Measurements from ENCODE around the gene FBLN7. TPM values are rescaled to one million over a fixed set of nuclear protein-coding genes. Genes with fewer than 3 reads are reported as not detected.

FBLN7 gene
- total RNA-seq (2014; rRNA removed; shearing (Covaris generic)) (0.11 and 0.13 TPM in 2 replicates), polyA plus RNA-seq (2016; fragmentation: Nextera tagmentation; extraction: Ambion mirVana) (1.6 and 1.8 TPM in 2 replicates)

DNA sequence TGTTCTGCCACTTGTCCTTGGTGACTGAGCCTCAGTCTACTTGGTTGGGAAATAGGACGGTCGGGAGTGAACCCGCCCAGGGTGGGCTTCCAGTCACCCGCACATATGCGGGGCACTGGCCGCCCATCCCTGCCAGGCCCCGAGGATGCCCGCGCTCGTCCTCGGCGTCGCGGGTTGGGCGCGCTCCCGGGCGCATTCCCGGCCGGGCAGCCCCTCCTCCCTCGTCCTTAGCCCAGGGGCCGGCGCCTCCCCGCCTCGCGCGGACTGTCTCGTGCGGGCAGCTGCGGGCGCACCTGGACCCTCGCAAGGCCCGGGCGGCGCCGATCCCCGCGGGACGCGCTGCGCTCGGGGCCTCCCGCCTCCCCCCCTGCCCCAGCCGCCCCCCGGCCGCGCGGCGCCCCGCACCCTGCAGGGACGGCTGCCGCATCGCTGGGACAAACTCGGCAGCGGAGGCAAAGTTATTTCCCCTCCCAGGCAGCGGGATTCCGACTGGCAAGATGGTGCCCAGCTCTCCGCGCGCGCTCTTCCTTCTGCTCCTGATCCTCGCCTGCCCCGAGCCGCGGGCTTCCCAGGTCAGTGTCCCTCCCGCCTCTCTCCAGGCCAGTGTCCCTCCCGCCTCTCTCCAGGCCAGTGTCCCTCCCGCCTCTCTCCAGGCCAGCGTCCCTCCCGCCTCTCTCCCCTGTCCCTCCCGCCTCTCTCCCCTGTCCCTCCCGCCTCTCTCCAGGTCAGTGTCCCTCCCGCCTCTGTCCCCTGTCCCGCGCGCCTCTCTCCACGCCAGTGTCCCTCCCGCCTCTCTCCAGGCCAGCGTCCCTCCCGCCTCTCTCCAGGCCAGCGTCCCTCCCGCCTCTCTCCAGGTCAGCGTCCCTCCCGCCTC, at the start of gene FBLN7:
FBLN7 (plus strand) TSS at position 227 of the 874 bp plus-strand sequence; CDS start at position 498, 271 bp downstream.
- Histone ChIP-seq H3K9ac (peak within 1 kb of the TSS; percentile 70), H3K27ac (no peak within 1 kb of the TSS)
- whole genome bisulfite sequencing, 2 experiments (ENCODE audit: low coverage in 1 of 2, low lambda C conversion rate in 2 of 2, missing lambda C conversion rate in 2 of 2): 1% methylated on average over 32 to 54 of the region's 84 CpGs

GRCh38 chr2:112089375-112089774, 48.8 kb upstream of the FBLN7 start:
- H3K9me2 ChIP-seq (ENCODE audit: insufficient read depth): no peaks in the 10 kb centered on the region
- H3K4me2 ChIP-seq (ENCODE audit: unreplicated experiment): no peak overlapping the region
- H3K36me3 ChIP-seq (ENCODE audit: low read depth): peaks cover 48% of the 10 kb centered on the region
- peaks cover 23% of the 10 kb centered on the region for H3F3A ChIP-seq (ENCODE audit: insufficient read depth)
- no peak overlapping the region for H3K27ac ChIP-seq
- H3K9ac ChIP-seq: no peak overlapping the region
- WGBS, 2 experiments (ENCODE audit: low coverage in 1 of 2, low lambda C conversion rate in 2 of 2, missing lambda C conversion rate in 2 of 2): 96% methylated on average over 5 of the region's 5 CpGs
- peaks cover 16% of the 10 kb centered on the region for H3K4me1 ChIP-seq (ENCODE audit: insufficient read depth)
- no peaks in the 10 kb centered on the region; the same call in 1 of the 2 replicates for H4K20me1 ChIP-seq (ENCODE audit: insufficient read depth)
- H3K4me3 ChIP-seq: no peak overlapping the region
- H3K27me3 ChIP-seq (replicated peaks; ENCODE audit: insufficient read depth): no peaks in the 10 kb centered on the region
- in situ Hi-C loops (cut with MboI): no loop called here
- peaks cover 60% of the 10 kb centered on the region for H3K79me2 ChIP-seq (ENCODE audit: insufficient read depth)
- TF ChIP-seq EZH2 (IDR thresholded peaks at IDR 0.05; ENCODE audit: insufficient read depth, poor library complexity, severe bottlenecking) (no peak), EZH2phosphoT487 (IDR thresholded peaks at IDR 0.05; ENCODE audit: insufficient read depth, low read depth) (no peak)
- no peak overlapping the region for H2AFZ ChIP-seq
- DNase-seq: no peak
- no peaks in the 10 kb centered on the region for H3K9me3 ChIP-seq (ENCODE audit: low read depth)

More for the DNA sequence above, at the start of gene FBLN7:
- Histone ChIP-seq H3K4me3 (peak within 1 kb of the TSS; percentile 74), H4K20me1 (ENCODE audit: insufficient read depth) (no peaks in the 10 kb centered on the region), H3F3A (ENCODE audit: insufficient read depth) (no peaks in the 10 kb centered on the region), H3K4me2 (ENCODE audit: unreplicated experiment) (peak within 1 kb of the TSS; percentile 89), H3K9me2 (ENCODE audit: insufficient read depth) (no peaks in the 10 kb centered on the region), H3K9me3 (ENCODE audit: low read depth) (no peaks in the 10 kb centered on the region), H3K36me3 (ENCODE audit: low read depth) (no peaks in the 10 kb centered on the region), H3K4me1 (ENCODE audit: insufficient read depth) (peaks cover 8% of the 10 kb centered on the region; the same call in 1 of the 2 replicates), H2AFZ (peak within 1 kb of the TSS; percentile 95), H3K27me3 (replicated peaks; ENCODE audit: insufficient read depth) (no peaks in the 10 kb centered on the region), H3K79me2 (ENCODE audit: insufficient read depth) (no peaks in the 10 kb centered on the region)
- TF ChIP-seq EZH2 (IDR thresholded peaks at IDR 0.05; ENCODE audit: insufficient read depth, poor library complexity, severe bottlenecking) (no peak), EZH2phosphoT487 (IDR thresholded peaks at IDR 0.05; ENCODE audit: insufficient read depth, low read depth) (no peak)
- in situ Hi-C loops (cut with MboI): no loop called here
- DNase-seq: peak; percentile 62

DNA sequence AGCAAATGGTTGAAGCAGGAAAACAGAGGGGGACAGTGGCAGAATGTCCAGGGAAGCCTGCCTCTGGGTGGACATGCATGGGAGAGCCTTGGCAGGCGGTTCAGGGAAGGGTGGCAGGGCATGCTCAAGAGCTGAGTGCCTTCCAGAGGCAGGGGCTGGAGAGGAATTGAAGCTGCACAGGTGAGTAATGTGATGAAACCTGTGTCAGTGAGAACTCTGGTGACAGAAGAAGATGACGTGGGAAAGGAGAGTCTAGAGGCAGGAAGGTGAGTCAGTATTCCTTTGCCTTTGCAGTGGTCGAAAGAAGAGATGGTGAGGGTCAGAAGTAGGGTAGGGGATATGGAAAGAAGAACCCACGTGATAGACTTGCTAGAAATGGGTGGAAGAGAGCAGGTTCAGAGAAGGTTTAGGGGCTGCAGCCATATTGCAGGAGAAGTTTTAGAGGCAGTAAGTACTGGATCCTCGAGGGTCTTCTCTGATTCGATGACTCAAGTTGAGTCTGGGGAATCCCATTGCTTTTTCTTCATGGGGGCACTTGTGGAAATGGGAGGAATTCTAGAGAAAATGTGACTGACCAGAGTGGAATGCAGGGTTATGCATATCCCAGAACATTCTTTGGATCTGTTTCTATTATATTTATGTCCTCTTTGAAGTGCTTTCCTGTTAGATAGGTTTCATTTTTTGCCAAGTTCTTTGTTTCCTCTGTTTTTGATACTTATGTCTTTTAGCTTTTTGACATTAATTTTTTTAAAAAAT, 45.7 kb upstream of the FBLN7 start:
- Histone ChIP-seq H3K4me1 (ENCODE audit: insufficient read depth) (peaks cover 30% of the 10 kb centered on the region), H4K20me1 (ENCODE audit: insufficient read depth) (no peaks in the 10 kb centered on the region), H3K27ac (peak overlapping the region; percentile 23; the same call in 1 of the 2 replicates), H3K4me3 (no peak overlapping the region), H2AFZ (no peak overlapping the region), H3K9me2 (ENCODE audit: insufficient read depth) (no peaks in the 10 kb centered on the region), H3K27me3 (replicated peaks; ENCODE audit: insufficient read depth) (no peaks in the 10 kb centered on the region), H3K36me3 (ENCODE audit: low read depth) (peaks cover 40% of the 10 kb centered on the region), H3K9me3 (ENCODE audit: low read depth) (no peaks in the 10 kb centered on the region), H3F3A (ENCODE audit: insufficient read depth) (peaks cover 19% of the 10 kb centered on the region), H3K4me2 (ENCODE audit: unreplicated experiment) (peak overlapping the region; percentile 45), H3K79me2 (ENCODE audit: insufficient read depth) (peaks cover 58% of the 10 kb centered on the region), H3K9ac (no peak overlapping the region)
- 72 to 82% methylated on average over 6 of the region's 6 CpGs for whole genome bisulfite sequencing, 2 experiments (ENCODE audit: low coverage in 1 of 2, low lambda C conversion rate in 2 of 2, missing lambda C conversion rate in 2 of 2)
- no peak for TF ChIP-seq EZH2phosphoT487 (IDR thresholded peaks at IDR 0.05; ENCODE audit: insufficient read depth, low read depth)
- no peak for TF ChIP-seq EZH2 (IDR thresholded peaks at IDR 0.05; ENCODE audit: insufficient read depth, poor library complexity, severe bottlenecking)
- peak; percentile 62 for DNase-seq
- in situ Hi-C loops (cut with MboI): no loop called here

- peak overlapping the region; percentile 45 for H3K4me2 ChIP-seq (ENCODE audit: unreplicated experiment)
Measured at GRCh38 chr2:112093216-112093615, 45.0 kb upstream of the FBLN7 start.

More at GRCh38 chr2:112093216-112093615, 45.0 kb upstream of the FBLN7 start:
- H3K27me3 ChIP-seq (replicated peaks; ENCODE audit: insufficient read depth): no peaks in the 10 kb centered on the region
- TF ChIP-seq EZH2 (IDR thresholded peaks at IDR 0.05; ENCODE audit: insufficient read depth, poor library complexity, severe bottlenecking) (no peak), EZH2phosphoT487 (IDR thresholded peaks at IDR 0.05; ENCODE audit: insufficient read depth, low read depth) (no peak)
- in situ Hi-C loops (cut with MboI): no loop called here
- H3F3A ChIP-seq (ENCODE audit: insufficient read depth): peaks cover 19% of the 10 kb centered on the region
- peaks cover 30% of the 10 kb centered on the region for H3K4me1 ChIP-seq (ENCODE audit: insufficient read depth)
- peak overlapping the region; percentile 23; the same call in 1 of the 2 replicates for H3K27ac ChIP-seq
- H3K9me2 ChIP-seq (ENCODE audit: insufficient read depth): no peaks in the 10 kb centered on the region
- H3K36me3 ChIP-seq (ENCODE audit: low read depth): peaks cover 40% of the 10 kb centered on the region
- H3K9ac ChIP-seq: no peak overlapping the region
- H4K20me1 ChIP-seq (ENCODE audit: insufficient read depth): no peaks in the 10 kb centered on the region
- DNase-seq: peak; percentile 2
- no peaks in the 10 kb centered on the region for H3K9me3 ChIP-seq (ENCODE audit: low read depth)
- 100% methylated on average over 1 of the region's 1 CpG for WGBS, 2 experiments (ENCODE audit: low coverage in 1 of 2, low lambda C conversion rate in 2 of 2, missing lambda C conversion rate in 2 of 2)
- H3K79me2 ChIP-seq (ENCODE audit: insufficient read depth): peaks cover 50% of the 10 kb centered on the region
- H3K4me3 ChIP-seq: no peak overlapping the region
- H2AFZ ChIP-seq: no peak overlapping the region
